GM11168 (cell line): ENCODE results near the gene FRRS1L.

ENCODE experiments used
- in situ Hi-C: fragments of 300-500 bp; cut with MboI; formaldehyde crosslinking; loops from one replicate; pipeline ENCODE4 v1.12.0; 2022; ENCODE audit warnings: low sequenced_read_pairs; ENCODE audit not compliant: unreplicated experiment

FRRS1L gene

GRCh38 chr9:109083141-109083540 lies 83.9 kb downstream of the FRRS1L start:
- in situ Hi-C loops = no loop called here

GRCh38 chr9:109082091-109082620 lies 84.9 kb downstream of the FRRS1L start:
- in situ Hi-C loops = no loop called here
